PFSK-1 (cell line): Measurements from ENCODE around the gene PPM1D.

Source experiments
- FOXP2 ChIP-seq: optimal IDR thresholded peaks from 2 replicates; pipeline ENCODE3; 2011; ENCODE audit warnings: borderline replicate concordance, control low read depth, inconsistent platforms; ENCODE audit not compliant: insufficient read depth; ENCODE audit errors: extremely low read length, extremely low read depth
- POLR2AphosphoS5 ChIP-seq: IDR thresholded peaks from 2 replicates; pipeline ENCODE4 v1.6.1; 2012; ENCODE audit warnings: low read depth, mild to moderate bottlenecking, control low read depth, low read length, moderate library complexity
- SIN3A ChIP-seq: IDR thresholded peaks from 2 replicates; pipeline ENCODE4 v1.6.1; 2012; ENCODE audit warnings: mild to moderate bottlenecking, low read length, moderate library complexity, borderline replicate concordance; ENCODE audit not compliant: insufficient read depth
- TAF1 ChIP-seq: IDR thresholded peaks from 2 replicates; pipeline ENCODE4 v1.6.1; 2012; ENCODE audit warnings: low read length, control low read depth, borderline replicate concordance; ENCODE audit not compliant: insufficient read depth
- TF ChIP-seq, protein P1 (sequence below), 2 experiments: IDR thresholded peaks; 2 replicates each; pipeline versions ENCODE4 v1.6.1 to v1.8.0; 2011 to 2012; ENCODE audit warnings: low read depth in 2 of 2, low read length in 2 of 2, control low read depth in 1 of 2, inconsistent platforms in 1 of 2, mild to moderate bottlenecking in 1 of 2, moderate library complexity in 1 of 2; ENCODE audit not compliant: insufficient read depth in 1 of 2

Gene PPM1D

GRCh38 chr17:60559659-60559994 lies 40.4 kb upstream of the PPM1D start:
- TF ChIP-seq FOXP2 (no peak), POLR2AphosphoS5 (no peak), SIN3A (no peak), TAF1 (no peak)
- TF ChIP-seq, protein P1, sequence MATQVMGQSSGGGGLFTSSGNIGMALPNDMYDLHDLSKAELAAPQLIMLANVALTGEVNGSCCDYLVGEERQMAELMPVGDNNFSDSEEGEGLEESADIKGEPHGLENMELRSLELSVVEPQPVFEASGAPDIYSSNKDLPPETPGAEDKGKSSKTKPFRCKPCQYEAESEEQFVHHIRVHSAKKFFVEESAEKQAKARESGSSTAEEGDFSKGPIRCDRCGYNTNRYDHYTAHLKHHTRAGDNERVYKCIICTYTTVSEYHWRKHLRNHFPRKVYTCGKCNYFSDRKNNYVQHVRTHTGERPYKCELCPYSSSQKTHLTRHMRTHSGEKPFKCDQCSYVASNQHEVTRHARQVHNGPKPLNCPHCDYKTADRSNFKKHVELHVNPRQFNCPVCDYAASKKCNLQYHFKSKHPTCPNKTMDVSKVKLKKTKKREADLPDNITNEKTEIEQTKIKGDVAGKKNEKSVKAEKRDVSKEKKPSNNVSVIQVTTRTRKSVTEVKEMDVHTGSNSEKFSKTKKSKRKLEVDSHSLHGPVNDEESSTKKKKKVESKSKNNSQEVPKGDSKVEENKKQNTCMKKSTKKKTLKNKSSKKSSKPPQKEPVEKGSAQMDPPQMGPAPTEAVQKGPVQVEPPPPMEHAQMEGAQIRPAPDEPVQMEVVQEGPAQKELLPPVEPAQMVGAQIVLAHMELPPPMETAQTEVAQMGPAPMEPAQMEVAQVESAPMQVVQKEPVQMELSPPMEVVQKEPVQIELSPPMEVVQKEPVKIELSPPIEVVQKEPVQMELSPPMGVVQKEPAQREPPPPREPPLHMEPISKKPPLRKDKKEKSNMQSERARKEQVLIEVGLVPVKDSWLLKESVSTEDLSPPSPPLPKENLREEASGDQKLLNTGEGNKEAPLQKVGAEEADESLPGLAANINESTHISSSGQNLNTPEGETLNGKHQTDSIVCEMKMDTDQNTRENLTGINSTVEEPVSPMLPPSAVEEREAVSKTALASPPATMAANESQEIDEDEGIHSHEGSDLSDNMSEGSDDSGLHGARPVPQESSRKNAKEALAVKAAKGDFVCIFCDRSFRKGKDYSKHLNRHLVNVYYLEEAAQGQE (IDR thresholded peaks at IDR 0.05; ENCODE audit: insufficient read depth in 1 of 2, low read depth in 2 of 2, low read length in 2 of 2) = no peak

GRCh38 chr17:60559995-60560859 lies 39.8 kb upstream of the PPM1D start:
- TF ChIP-seq SIN3A = no peak
- TF ChIP-seq, protein P1 (IDR thresholded peaks at IDR 0.05; ENCODE audit: insufficient read depth in 1 of 2, low read depth in 2 of 2, low read length in 2 of 2) = no peak
- TF ChIP-seq POLR2AphosphoS5 = no peak
- TF ChIP-seq FOXP2 = no peak
- no peak for TF ChIP-seq TAF1

DNA sequence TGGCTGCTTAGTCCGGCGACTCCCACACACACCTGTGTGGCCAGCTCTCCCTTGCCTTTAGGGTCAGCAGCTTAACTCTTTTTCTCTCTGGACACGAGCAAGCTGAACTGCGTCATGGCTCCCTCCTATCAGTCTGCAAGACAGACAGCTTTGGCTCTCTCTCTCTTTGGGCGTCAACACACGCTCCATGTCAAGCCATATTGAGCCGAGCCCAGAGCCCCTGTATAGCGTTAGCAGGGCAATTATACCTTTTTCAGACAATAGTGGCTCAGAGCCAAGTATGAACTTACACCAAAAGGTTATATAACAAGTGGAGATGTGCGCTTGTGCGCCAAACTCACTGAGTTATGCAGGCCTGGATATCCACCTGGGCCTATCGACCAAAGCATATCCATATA lies 39.1 kb upstream of the PPM1D start:
- TF ChIP-seq, protein P1 (IDR thresholded peaks at IDR 0.05; ENCODE audit: insufficient read depth in 1 of 2, low read depth in 2 of 2, low read length in 2 of 2) = no peak
- TF ChIP-seq POLR2AphosphoS5 = no peak
- TF ChIP-seq SIN3A = no peak
- TF ChIP-seq FOXP2 = no peak
- TF ChIP-seq TAF1 = no peak

- no peak for TF ChIP-seq TAF1
- TF ChIP-seq FOXP2 = no peak
- TF ChIP-seq, protein P1 (IDR thresholded peaks at IDR 0.05; ENCODE audit: insufficient read depth in 1 of 2, low read depth in 2 of 2, low read length in 2 of 2) = no peak
- TF ChIP-seq SIN3A = no peak
- no peak for TF ChIP-seq POLR2AphosphoS5
Observed at GRCh38 chr17:60562421-60562820, 37.6 kb upstream of the PPM1D start.

- no peak for TF ChIP-seq FOXP2
- TF ChIP-seq SIN3A = no peak
- TF ChIP-seq, protein P1 (IDR thresholded peaks at IDR 0.05; ENCODE audit: insufficient read depth in 1 of 2, low read depth in 2 of 2, low read length in 2 of 2) = no peak
- TF ChIP-seq TAF1 = no peak
- TF ChIP-seq POLR2AphosphoS5 = no peak
Observed at GRCh38 chr17:60563743-60564142, 36.2 kb upstream of the PPM1D start.
